ENCODE measurements around the gene ZNF608. TPM values are rescaled to one million over a fixed set of nuclear protein-coding genes. Genes with fewer than 3 reads are reported as not detected.

ZNF608 gene
- total and polyA plus RNA-seq, 11 donors, result 3.3 to 26.7 (median 10.1) TPM

DNA sequence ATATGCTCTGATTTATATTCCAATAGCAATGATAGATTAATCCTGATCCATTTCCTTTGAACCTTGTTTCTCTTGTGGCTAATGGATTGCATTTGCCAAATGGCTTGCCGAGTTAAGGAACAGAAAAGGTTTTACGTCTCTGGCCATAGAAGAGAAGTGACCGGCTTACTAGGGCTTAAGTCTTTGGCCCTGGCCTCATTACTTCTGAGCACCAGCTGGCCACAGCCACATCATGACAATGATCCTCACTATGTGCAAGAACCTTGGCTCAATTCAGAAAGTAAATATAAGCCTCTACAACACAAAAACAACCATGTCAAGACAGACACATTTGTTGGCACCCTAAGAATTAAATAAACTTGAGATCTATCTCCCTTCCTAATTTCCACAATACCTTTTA is 46.1 kb downstream of the ZNF608 start:
- intact Hi-C loops (cut with DNase I), result no loop called here
- ATAC-seq (no peak), DNase-seq (no peak)
- Histone ChIP-seq H3K4me1 (peaks cover 0 to 60% (median 32%) of the 10 kb centered on the region in 12 donors), H3K9me3 (no peaks in the 10 kb centered on the region), H3K27ac (peak overlapping the region in 1 of 12 donors; percentile 77), H3K27me3 (no peaks in the 10 kb centered on the region), H3K36me3 (peaks cover 0 to 4% (median 0%) of the 10 kb centered on the region in 9 donors), H3K4me3 (no peak overlapping the region)
- TF ChIP-seq CTCF (IDR thresholded peaks at IDR 0.05) (no peak), POLR2A (IDR thresholded peaks at IDR 0.05) (no peak)
- 96 to 99% (median 97%) methylated on average over 3 of the region's 3 CpGs for whole genome bisulfite sequencing, 4 donors

DNA sequence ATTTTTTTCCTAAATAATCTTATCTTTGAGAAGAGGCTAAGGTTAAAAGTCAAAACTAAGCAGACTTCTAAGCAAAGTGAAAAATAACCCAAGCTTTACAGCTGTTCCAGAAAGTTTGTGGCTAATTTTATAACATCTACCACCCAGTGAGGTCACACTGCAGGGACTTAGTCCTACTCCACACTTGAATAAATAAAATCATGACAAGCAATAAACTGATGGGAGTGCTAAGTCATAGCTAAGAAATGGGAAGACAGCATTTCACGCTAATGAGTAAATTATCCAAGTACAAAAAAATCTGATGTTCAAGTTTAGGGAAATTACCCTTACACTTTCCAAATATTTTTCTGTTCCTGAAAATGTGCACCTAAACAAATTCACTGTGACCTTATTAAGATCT is 47.7 kb downstream of the ZNF608 start:
- intact Hi-C loops (cut with DNase I), result no loop called here
- Histone ChIP-seq H3K36me3 (peaks cover 0 to 4% (median 0%) of the 10 kb centered on the region in 9 donors), H3K27me3 (no peaks in the 10 kb centered on the region), H3K9me3 (no peaks in the 10 kb centered on the region), H3K27ac (peak overlapping the region; percentile 29 to 85 (median 62)), H3K4me3 (no peak overlapping the region), H3K4me1 (peaks cover 0 to 48% (median 26%) of the 10 kb centered on the region in 12 donors)
- DNase-seq (no peak), ATAC-seq (peak in 2 of 4 donors; percentile 53 to 63)
- 64 to 85% (median 69%) methylated on average over 1 of the region's 1 CpG for WGBS, 4 donors
- no peak for TF ChIP-seq CTCF (IDR thresholded peaks at IDR 0.05)

DNA sequence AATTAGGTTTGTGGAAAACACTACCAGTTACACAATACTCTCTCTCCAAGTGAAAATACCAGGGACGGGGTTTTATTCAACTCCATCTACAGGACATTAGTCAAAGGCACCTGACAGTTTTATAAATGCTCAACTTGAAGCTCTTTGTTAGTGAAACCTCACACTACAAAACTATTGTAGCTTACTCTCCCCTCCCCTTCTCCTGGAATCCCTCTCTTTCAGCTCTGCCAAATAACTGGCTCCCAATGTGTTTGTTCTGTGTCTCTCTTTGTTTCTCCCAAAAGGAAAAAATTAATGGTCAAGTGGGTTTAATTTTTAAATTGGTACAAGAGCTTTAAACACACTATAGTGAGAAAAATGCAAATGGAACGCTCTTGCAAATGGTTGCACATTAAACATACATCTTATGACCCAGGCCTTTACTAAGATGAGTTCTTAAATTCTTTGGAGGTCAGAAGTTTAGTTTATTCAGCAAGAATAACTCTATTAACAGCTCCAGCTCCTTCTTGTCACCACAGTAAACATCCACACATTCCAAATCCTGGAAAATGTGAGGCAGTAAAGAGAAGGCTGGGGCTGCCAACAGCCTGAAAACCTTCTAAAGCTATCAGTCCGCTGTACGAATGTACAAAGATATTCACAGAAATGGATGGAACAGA is 48.4 kb downstream of the ZNF608 start:
- Histone ChIP-seq H3K27ac (peak overlapping the region; percentile 29 to 85 (median 62)), H3K4me3 (peak overlapping the region in 1 of 12 donors; percentile 4), H3K4me1 (peaks cover 0 to 42% (median 23%) of the 10 kb centered on the region in 12 donors), H3K36me3 (peaks cover 0 to 4% (median 0%) of the 10 kb centered on the region in 9 donors), H3K9me3 (no peaks in the 10 kb centered on the region), H3K27me3 (no peaks in the 10 kb centered on the region)
- WGBS, 4 donors, result 52 to 58% (median 54%) methylated on average over 4 of the region's 4 CpGs
- intact Hi-C loops (cut with DNase I), result no loop called here
- TF ChIP-seq CTCF (IDR thresholded peaks at IDR 0.05) (no peak), POLR2A (IDR thresholded peaks at IDR 0.05) (no peak)
- peak; percentile 75 to 89 (median 86) for ATAC-seq
- DNase-seq, result peak in 2 of 5 donors; percentile 35 to 38

DNA sequence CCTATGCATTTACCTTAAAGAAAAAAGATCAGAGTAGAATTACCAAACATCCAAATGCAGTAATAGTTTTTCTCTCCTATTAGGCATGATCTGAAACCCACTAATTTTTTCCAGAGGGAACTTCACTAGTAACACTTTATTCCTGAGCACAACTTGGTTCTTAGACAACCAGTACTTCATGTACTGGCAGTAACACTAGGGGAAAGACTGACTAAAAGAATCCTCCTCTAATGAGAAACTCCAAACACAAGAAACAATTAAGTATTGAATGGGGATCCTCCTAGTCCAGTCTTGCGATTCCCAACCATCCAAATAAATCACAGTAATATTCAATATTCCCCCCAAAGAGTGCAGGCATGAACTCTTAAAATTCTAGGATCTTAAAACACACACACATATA is 48.9 kb downstream of the ZNF608 start:
- Histone ChIP-seq H3K4me3 (no peak overlapping the region), H3K4me1 (peaks cover 0 to 41% (median 23%) of the 10 kb centered on the region in 12 donors), H3K27ac (peak overlapping the region in 10 of 12 donors; percentile 40 to 85 (median 65)), H3K27me3 (no peaks in the 10 kb centered on the region), H3K36me3 (peaks cover 0 to 4% (median 0%) of the 10 kb centered on the region in 9 donors), H3K9me3 (no peaks in the 10 kb centered on the region)
- DNase-seq (no peak), ATAC-seq (peak; percentile 23 to 60 (median 36))
- WGBS, 4 donors, result 85 to 98% (median 91%) methylated on average over 1 of the region's 1 CpG
- intact Hi-C loops (cut with DNase I), result no loop called here
- TF ChIP-seq CTCF (IDR thresholded peaks at IDR 0.05) (no peak), POLR2A (IDR thresholded peaks at IDR 0.05) (no peak)
